NCI-H2029 treated with DMSO at 0.1 percent for 48 hours (cell line): ENCODE measurements around the gene EYS.
"Not testable (repeated sequence)": the region's sequence is repeated elsewhere in the genome, so short reads cannot be mapped to it uniquely, and the experiment has no call there.

Experiments
- DNase-seq: peaks from one replicate; lab custom pipeline; 2025; lab: John Stamatoyannopoulos, UW

The EYS gene

GRCh38 chr6:63821442-63821841 lies 1885.6 kb downstream of the EYS start:
- no peak for DNase-seq

GRCh38 chr6:63819831-63820230 lies 1887.2 kb downstream of the EYS start:
- no peak for DNase-seq

- no peak for DNase-seq
These were observed 1889.5 kb downstream of the EYS start for GRCh38 chr6:63817492-63818050.

- no peak for DNase-seq
These were observed 1890.0 kb downstream of the EYS start for GRCh38 chr6:63816982-63817436.

GRCh38 chr6:63816401-63816981 lies 1890.5 kb downstream of the EYS start:
- DNase-seq = no peak

- DNase-seq = no peak
These were observed 1892.6 kb downstream of the EYS start for GRCh38 chr6:63814459-63814858.

- no peak for DNase-seq
These were observed 1893.4 kb downstream of the EYS start for GRCh38 chr6:63813566-63814120.

- DNase-seq = no peak
These were observed 1898.5 kb downstream of the EYS start for GRCh38 chr6:63808576-63808975.

GRCh38 chr6:63807056-63807455 lies 1900.0 kb downstream of the EYS start:
- DNase-seq = no peak

GRCh38 chr6:63806573-63806913 lies 1900.5 kb downstream of the EYS start:
- no peak for DNase-seq

- no peak for DNase-seq
These were observed 1901.0 kb downstream of the EYS start for GRCh38 chr6:63805808-63806572.

GRCh38 chr6:63805345-63805744 lies 1901.7 kb downstream of the EYS start:
- no peak for DNase-seq

GRCh38 chr6:63804381-63804956 lies 1902.6 kb downstream of the EYS start:
- DNase-seq = no peak

- no peak for DNase-seq
These were observed 1903.7 kb downstream of the EYS start for GRCh38 chr6:63803371-63803770.

- DNase-seq = no peak
These were observed 1904.3 kb downstream of the EYS start for GRCh38 chr6:63802606-63803206.

GRCh38 chr6:63800386-63800785 lies 1906.6 kb downstream of the EYS start:
- DNase-seq = not testable (repeated sequence)

GRCh38 chr6:63799813-63800212 lies 1907.2 kb downstream of the EYS start:
- DNase-seq = no peak

GRCh38 chr6:63799313-63799712 lies 1907.7 kb downstream of the EYS start:
- no peak for DNase-seq

GRCh38 chr6:63798378-63798777 lies 1908.6 kb downstream of the EYS start:
- DNase-seq = no peak

GRCh38 chr6:63797721-63798120 lies 1909.3 kb downstream of the EYS start:
- no peak for DNase-seq

- no peak for DNase-seq
These were observed 1911.2 kb downstream of the EYS start for GRCh38 chr6:63795826-63796225.

- DNase-seq = no peak
These were observed 1912.0 kb downstream of the EYS start for GRCh38 chr6:63795006-63795405.
